Activated naive CD8-positive, alpha-beta T cell treated with anti-CD3 and anti-CD28 coated beads for 36 hours (primary cell): ENCODE results near the gene ADGRE2. TPM values are rescaled to one million over a fixed set of nuclear protein-coding genes. Genes with fewer than 3 reads are reported as not detected.

Source experiments
- total RNA-seq, 2 experiments: library from RNA; stranded (reverse); gene quantifications; one replicate each; pipeline ENCODE4 v1.2.3, GENCODE V29; 2021

ADGRE2 gene
- total RNA-seq, 2 experiments from 2014 or later, result 0.29 to 0.48 TPM

Other genes with a start within 250 kb of the ADGRE2 start
- 10 to 100 TPM; 86.1 to 88.7 TPM for gene TECR, start 249.0 kb downstream of the ADGRE2 start, total RNA-seq
- gene NDUFB7, start 206.5 kb downstream of the ADGRE2 start, total RNA-seq, result 100 to 1,000 TPM; 128 to 129 TPM
- gene CLEC17A, start 195.5 kb downstream of the ADGRE2 start, total RNA-seq, result under 1 TPM; 0.64 to 0.84 TPM
- gene ADGRE3, start 103.7 kb downstream of the ADGRE2 start, total RNA-seq, result not detected
- gene ZNF333, start 88.5 kb downstream of the ADGRE2 start, total RNA-seq, result 1 to 10 TPM; 6.4 to 7.1 TPM
- gene OR7A5, start 56.6 kb upstream of the ADGRE2 start, total RNA-seq, result not detected
- gene OR7C1, start 56.6 kb upstream of the ADGRE2 start, total RNA-seq, result not detected
- gene OR7A10, start 70.4 kb upstream of the ADGRE2 start, total RNA-seq, result not detected
- not detected for gene OR7A17, start 107.6 kb upstream of the ADGRE2 start, total RNA-seq
- gene OR7C2, start 162.9 kb upstream of the ADGRE2 start, total RNA-seq, result not detected
- not detected for gene SLC1A6, start 201.3 kb upstream of the ADGRE2 start, total RNA-seq